HEK293T (cell line): ENCODE results near the gene NEK9.

Source experiments
- CTCF ChIA-PET: fragments of 350-600 bp; formaldehyde crosslinking; extraction: SDS; loops from one replicate; lab custom pipeline; 2021; ENCODE audit warnings: antibody characterized with exemption, inconsistent platforms; lab: Yijun Ruan, JAX
- POLR2A ChIA-PET: fragments of 350-600 bp; formaldehyde crosslinking; extraction: SDS; loops from one replicate; lab custom pipeline; 2020; ENCODE audit warnings: antibody characterized with exemption, inconsistent platforms; lab: Yijun Ruan, JAX
- DNase-seq: peaks from one replicate; pipeline ENCODE4 v3.0.0; 2012; ENCODE audit warnings: mixed read lengths; ENCODE audit errors: extremely low spot score
- ARNT ChIP-seq: fragments of 450-650 bp; IDR thresholded peaks from 2 replicates; pipeline ENCODE4 v1.6.1; 2017; ENCODE audit warnings: mild to moderate bottlenecking
- BHLHE40 ChIP-seq: fragments of 450-650 bp; IDR thresholded peaks from 2 replicates; pipeline ENCODE4 v1.6.1; 2016; ENCODE audit warnings: mild to moderate bottlenecking, moderate library complexity, borderline replicate concordance
- CTBP1 ChIP-seq: fragments of 450-650 bp; IDR thresholded peaks from 2 replicates; pipeline ENCODE4 v1.6.1; 2016; ENCODE audit warnings: borderline replicate concordance
- ELF4 ChIP-seq: fragments of 450-650 bp; IDR thresholded peaks from 2 replicates; pipeline ENCODE4 v1.6.1; 2017; ENCODE audit warnings: antibody characterized with exemption
- FOXA1 ChIP-seq: fragments of 450-650 bp; IDR thresholded peaks from 2 replicates; pipeline ENCODE4 v1.6.1; 2016; ENCODE audit warnings: mild to moderate bottlenecking
- FOXK2 ChIP-seq: fragments of 450-650 bp; IDR thresholded peaks from 2 replicates; pipeline ENCODE4 v1.6.1; 2016; ENCODE audit warnings: mild to moderate bottlenecking
- FOXM1 ChIP-seq: fragments of 450-650 bp; IDR thresholded peaks from 2 replicates; pipeline ENCODE4 v1.6.1; 2017; ENCODE audit warnings: mild to moderate bottlenecking, borderline replicate concordance
- HDGF ChIP-seq: fragments of 450-650 bp; IDR thresholded peaks from 2 replicates; pipeline ENCODE4 v1.6.1; 2017; ENCODE audit warnings: antibody characterized with exemption, borderline replicate concordance
- L3MBTL2 ChIP-seq: fragments of 450-650 bp; conservative IDR thresholded peaks from 2 replicates; pipeline ENCODE4 v1.6.1; 2016; ENCODE audit warnings: mild to moderate bottlenecking
- LEF1 ChIP-seq: fragments of 450-650 bp; IDR thresholded peaks from 2 replicates; pipeline ENCODE4 v1.6.1; 2017; ENCODE audit warnings: mild to moderate bottlenecking, borderline replicate concordance
- NFRKB ChIP-seq: fragments of 450-650 bp; IDR thresholded peaks from 2 replicates; pipeline ENCODE4 v1.6.1; 2016; ENCODE audit warnings: mild to moderate bottlenecking, moderate library complexity
- SP1 ChIP-seq: fragments of 450-650 bp; IDR thresholded peaks from 2 replicates; pipeline ENCODE4 v1.6.1; 2017
- SUZ12 ChIP-seq: fragments of 450-650 bp; IDR thresholded peaks from 2 replicates; pipeline ENCODE4 v1.6.1; 2016; ENCODE audit warnings: mild to moderate bottlenecking
- TARDBP ChIP-seq: fragments of 450-650 bp; IDR thresholded peaks from 2 replicates; pipeline ENCODE4 v1.6.1; 2016
- ZNF384 ChIP-seq: fragments of 450-650 bp; IDR thresholded peaks from 2 replicates; pipeline ENCODE4 v1.6.1; 2016
- TF ChIP-seq, protein P1 (sequence below): fragments of 450-650 bp; IDR thresholded peaks from 2 replicates; pipeline ENCODE4 v1.6.1; 2016

NEK9 gene

GRCh38 chr14:75094896-75095295 lies 32.0 kb downstream of the NEK9 start:
- ChIA-PET POLR2A (no interaction called here), CTCF (no interaction called here)
- DNase-seq: no peak
- TF ChIP-seq ZNF384: no peak
- no peak for TF ChIP-seq BHLHE40
- no peak for TF ChIP-seq CTBP1
- no peak for TF ChIP-seq LEF1
- TF ChIP-seq HDGF: no peak

DNA sequence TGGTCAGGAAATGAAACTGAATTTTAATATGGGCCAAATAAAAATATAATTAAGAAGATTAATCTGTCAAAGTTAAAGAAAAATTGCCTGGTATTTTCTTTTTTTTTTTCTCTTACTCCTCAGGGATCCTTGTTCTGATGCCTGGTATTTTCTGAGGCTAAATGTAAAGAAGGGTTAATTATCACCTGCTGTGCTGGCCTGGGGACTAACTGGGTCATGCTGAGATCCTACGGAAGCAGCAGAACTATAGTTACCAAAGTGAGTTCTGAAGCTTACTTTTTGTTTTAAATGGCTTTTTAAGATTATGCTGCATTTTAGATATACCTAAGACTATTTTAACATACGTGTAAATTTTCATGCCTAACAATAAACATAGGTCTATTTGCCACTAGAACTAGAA lies 34.1 kb downstream of the NEK9 start:
- ChIA-PET CTCF (no interaction called here), POLR2A (no interaction called here)
- DNase-seq: no peak
- TF ChIP-seq LEF1: no peak
- TF ChIP-seq HDGF: no peak
- TF ChIP-seq L3MBTL2: no peak
- TF ChIP-seq SUZ12: no peak
- no peak for TF ChIP-seq BHLHE40
- no peak for TF ChIP-seq NFRKB
- no peak for TF ChIP-seq ARNT
- TF ChIP-seq ELF4: no peak
- no peak for TF ChIP-seq ZNF384
- TF ChIP-seq SP1: no peak
- TF ChIP-seq TARDBP: no peak
- TF ChIP-seq FOXA1: no peak
- no peak for TF ChIP-seq FOXK2
- no peak for TF ChIP-seq CTBP1
- TF ChIP-seq FOXM1: no peak
- TF ChIP-seq, protein P1, sequence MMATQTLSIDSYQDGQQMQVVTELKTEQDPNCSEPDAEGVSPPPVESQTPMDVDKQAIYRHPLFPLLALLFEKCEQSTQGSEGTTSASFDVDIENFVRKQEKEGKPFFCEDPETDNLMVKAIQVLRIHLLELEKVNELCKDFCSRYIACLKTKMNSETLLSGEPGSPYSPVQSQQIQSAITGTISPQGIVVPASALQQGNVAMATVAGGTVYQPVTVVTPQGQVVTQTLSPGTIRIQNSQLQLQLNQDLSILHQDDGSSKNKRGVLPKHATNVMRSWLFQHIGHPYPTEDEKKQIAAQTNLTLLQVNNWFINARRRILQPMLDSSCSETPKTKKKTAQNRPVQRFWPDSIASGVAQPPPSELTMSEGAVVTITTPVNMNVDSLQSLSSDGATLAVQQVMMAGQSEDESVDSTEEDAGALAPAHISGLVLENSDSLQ: no peak

DNA sequence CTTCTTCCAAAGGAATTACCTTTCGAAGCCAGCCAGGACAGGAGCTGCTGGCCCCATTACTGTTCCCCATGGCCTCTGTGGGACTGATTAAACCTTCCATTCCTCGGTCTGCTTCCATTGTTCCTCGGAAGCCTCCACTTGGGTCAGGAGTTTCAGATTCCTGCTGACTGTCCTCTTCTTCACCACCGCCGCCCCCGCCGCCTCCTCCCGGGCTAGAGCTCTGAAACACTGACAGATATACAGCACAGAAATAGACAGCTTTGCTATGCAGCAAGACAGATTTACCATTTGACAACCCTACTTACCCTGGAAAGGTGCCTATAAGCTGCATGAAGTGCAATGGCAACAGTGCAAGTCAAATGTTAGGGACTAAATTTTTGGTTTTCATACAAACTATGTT lies 35.6 kb downstream of the NEK9 start:
- DNase-seq: no peak
- no peak for TF ChIP-seq NFRKB
- TF ChIP-seq SUZ12: no peak
- TF ChIP-seq FOXM1: no peak
- no peak for TF ChIP-seq SP1
- TF ChIP-seq ELF4: no peak
- no peak for TF ChIP-seq CTBP1
- TF ChIP-seq ARNT: no peak
- no peak for TF ChIP-seq LEF1
- no peak for TF ChIP-seq FOXK2
- ChIA-PET POLR2A (interaction anchor here (1.3 kb wide), 1 partner anchor 35 kb away, joined by 3 read pairs; the partner anchor contains the start of gene NEK9), CTCF (no interaction called here)

DNA sequence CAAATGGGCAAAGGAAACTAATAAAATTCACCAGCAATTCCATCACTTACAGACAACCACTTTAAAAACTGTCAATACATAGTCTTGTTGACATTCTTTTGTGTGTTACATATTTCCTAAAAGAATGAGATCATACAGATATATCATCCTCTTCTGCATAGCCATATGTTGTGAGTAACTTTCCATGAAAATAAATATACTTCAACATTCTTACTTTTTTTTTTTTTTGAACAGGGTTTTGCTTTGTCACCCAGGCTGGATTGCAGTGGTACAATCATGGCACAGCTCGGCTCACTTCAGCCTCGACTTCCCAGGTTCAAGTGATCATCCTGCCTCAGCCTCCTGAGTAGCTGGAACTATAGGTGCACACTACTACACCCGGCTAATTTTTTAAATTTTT lies 36.5 kb downstream of the NEK9 start:
- no peak for DNase-seq
- ChIA-PET POLR2A (interaction anchor here (1.3 kb wide), 1 partner anchor 36 kb away, joined by 3 read pairs; the partner anchor contains the start of gene NEK9), CTCF (no interaction called here)
- TF ChIP-seq ELF4 (no peak), FOXM1 (no peak), TARDBP (no peak), ARNT (no peak), ZNF384 (no peak), L3MBTL2 (no peak), FOXA1 (no peak), CTBP1 (no peak), FOXK2 (no peak), BHLHE40 (no peak), LEF1 (no peak), SP1 (no peak), NFRKB (no peak), HDGF (no peak), SUZ12 (no peak)
- TF ChIP-seq, protein P1: no peak

DNA sequence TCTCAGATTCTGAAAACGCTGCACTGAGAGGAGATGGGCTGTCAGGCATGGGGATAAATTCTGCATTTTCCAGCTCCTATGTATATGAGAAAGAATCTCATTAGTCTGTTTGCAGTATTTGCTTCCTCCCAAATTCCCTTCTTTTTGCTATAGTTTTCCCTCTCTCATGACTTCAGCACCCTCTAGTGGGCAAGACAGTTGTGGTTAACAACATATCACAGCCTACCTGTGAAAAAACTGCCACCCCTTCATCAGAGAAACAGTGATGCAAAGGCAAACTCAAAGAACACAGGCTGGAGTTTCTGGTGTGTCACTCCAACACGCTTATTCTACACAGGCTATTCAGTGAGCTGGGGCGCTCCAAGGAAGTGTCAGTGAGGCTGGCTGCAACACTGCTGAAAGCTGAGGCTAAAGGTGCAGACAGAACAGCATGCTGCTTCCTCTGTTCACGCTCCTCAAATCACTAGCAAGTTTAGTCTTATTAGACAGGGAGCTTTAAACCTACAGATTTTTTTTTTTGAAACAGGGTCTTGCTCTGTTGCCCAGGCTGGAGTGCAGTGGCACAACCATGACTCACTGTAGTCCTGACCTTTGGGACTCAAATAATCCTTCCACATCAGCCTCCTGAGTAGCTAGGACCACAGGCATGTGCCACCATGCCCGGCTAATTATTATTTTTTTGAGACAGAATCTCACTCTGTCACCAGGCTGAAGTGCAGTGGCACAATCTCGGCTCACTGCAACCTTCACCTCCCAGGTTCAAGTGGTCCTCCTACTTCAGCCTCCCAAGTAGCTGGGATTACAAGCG lies 38.1 kb downstream of the NEK9 start:
- CTCF ChIA-PET: interaction anchor here (0.7 to 1.9 kb wide), 19 partner anchors 8 to 228 kb away, joined by 3 to 11 read pairs (median 4); partner anchors contain the start of genes ACYP1 and RPS6KL1
- DNase-seq: peak; percentile 59
- TF ChIP-seq BHLHE40: no peak
- no peak for TF ChIP-seq ELF4
- no peak for TF ChIP-seq HDGF
- TF ChIP-seq NFRKB: no peak
- no peak for TF ChIP-seq FOXA1
- no peak for TF ChIP-seq FOXK2
- TF ChIP-seq ARNT: no peak
- TF ChIP-seq, protein P1: no peak
- TF ChIP-seq L3MBTL2: no peak
- TF ChIP-seq FOXM1: no peak
- no peak for TF ChIP-seq CTBP1
- no peak for TF ChIP-seq SUZ12
- TF ChIP-seq TARDBP: no peak
- POLR2A ChIA-PET: interaction anchor here (0.6 kb wide), 1 partner anchor 71 kb away, joined by 6 read pairs; no protein-coding TSS in a partner anchor

GRCh38 chr14:75088153-75088552 lies 38.7 kb downstream of the NEK9 start:
- no peak for DNase-seq
- ChIA-PET CTCF (interaction anchor here (0.7 to 1.9 kb wide), 17 partner anchors 9 to 228 kb away, joined by 3 to 11 read pairs (median 4); partner anchors contain the start of genes ACYP1 and RPS6KL1), POLR2A (interaction anchor here (0.6 kb wide), 1 partner anchor 71 kb away, joined by 6 read pairs; no protein-coding TSS in a partner anchor)
- TF ChIP-seq FOXA1: no peak
- no peak for TF ChIP-seq SP1
- TF ChIP-seq L3MBTL2: no peak
- TF ChIP-seq ZNF384: no peak
- no peak for TF ChIP-seq SUZ12
- TF ChIP-seq ARNT: no peak
- TF ChIP-seq NFRKB: no peak
- TF ChIP-seq TARDBP: no peak
- TF ChIP-seq FOXM1: no peak
- TF ChIP-seq, protein P1: no peak
- no peak for TF ChIP-seq BHLHE40
- no peak for TF ChIP-seq HDGF
- TF ChIP-seq ELF4: no peak
